Activated naive CD4-positive, alpha-beta T cell treated with anti-CD3 and anti-CD28 coated beads, Interleukin-2, amount 50 U/mL, for 72 hours (primary cell): ENCODE results near the gene SRSF10. TPM values are rescaled to one million over a fixed set of nuclear protein-coding genes. Genes with fewer than 3 reads are reported as not detected.
A peak's percentile ranks its signal among the peaks of the same experiment; 100 is the strongest.
"Not testable (repeated sequence)": the region's sequence is repeated elsewhere in the genome, so short reads cannot be mapped to it uniquely, and the experiment has no call there.

Source experiments
- ATAC-seq, 2 donors: fragments of 150-1000 bp; cut with Tn5 transposase; 2 replicates each; pipeline ENCODE4 v1.10.0; 2021; ENCODE audit warnings: mild to moderate bottlenecking in 2 of 2, moderate library complexity in 2 of 2
- DNase-seq, 2 donors: peaks; one replicate each; pipeline ENCODE4 v3.0.0; 2021 to 2022; ENCODE audit warnings: low spot score in 2 of 2
- H3K27ac Mint-ChIP-seq, 2 donors: one replicate each; pipeline ENCODE4 v1.8.0; 2022; ENCODE audit warnings: mild to moderate bottlenecking in 2 of 2, mixed read lengths in 2 of 2
- H3K36me3 Mint-ChIP-seq, 2 donors: one replicate each; pipeline ENCODE4 v1.8.0; 2022; ENCODE audit warnings: mixed read lengths in 2 of 2
- H3K9me3 Mint-ChIP-seq, 2 donors: one replicate each; pipeline ENCODE4 v1.8.0; 2022; ENCODE audit warnings: mixed read lengths in 2 of 2
- total RNA-seq, 2 donors: library from RNA; stranded (reverse); gene quantifications; one replicate each; pipeline ENCODE4 v1.2.3, GENCODE V29; 2022

Gene SRSF10
- total RNA-seq, 2 donors from 2014 or later = 202 to 226 TPM

DNA sequence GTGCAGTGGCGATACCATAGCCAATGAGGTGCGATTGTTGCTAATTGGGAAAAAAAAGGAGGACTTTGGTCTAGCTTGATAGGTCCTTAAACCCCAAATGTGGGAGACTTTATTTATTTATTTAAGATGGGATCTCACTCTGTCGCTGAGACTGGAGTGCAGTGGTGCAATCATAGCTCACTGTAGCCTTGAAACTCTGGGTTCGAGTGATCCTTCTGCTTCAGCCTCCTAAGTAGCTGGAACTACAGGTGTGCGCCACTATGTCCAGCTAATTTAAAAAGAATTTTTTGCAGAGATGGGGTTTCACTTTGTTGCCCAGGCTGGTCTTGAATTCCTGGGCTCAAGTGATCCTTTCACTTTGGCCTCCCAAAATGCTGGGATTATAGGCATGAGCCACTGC is 24.0 kb upstream of the SRSF10 start:
- Mint-ChIP-seq H3K27ac (no peak overlapping the region), H3K9me3 (no peaks in the 10 kb centered on the region), H3K36me3 (no peaks in the 10 kb centered on the region)
- ATAC-seq = no peak
- DNase-seq = no peak

GRCh38 chr1:24003331-24003972 is 23.3 kb upstream of the SRSF10 start:
- Mint-ChIP-seq H3K27ac (no peak overlapping the region), H3K9me3 (no peaks in the 10 kb centered on the region), H3K36me3 (no peaks in the 10 kb centered on the region)
- DNase-seq (no peak), ATAC-seq (no peak)

DNA sequence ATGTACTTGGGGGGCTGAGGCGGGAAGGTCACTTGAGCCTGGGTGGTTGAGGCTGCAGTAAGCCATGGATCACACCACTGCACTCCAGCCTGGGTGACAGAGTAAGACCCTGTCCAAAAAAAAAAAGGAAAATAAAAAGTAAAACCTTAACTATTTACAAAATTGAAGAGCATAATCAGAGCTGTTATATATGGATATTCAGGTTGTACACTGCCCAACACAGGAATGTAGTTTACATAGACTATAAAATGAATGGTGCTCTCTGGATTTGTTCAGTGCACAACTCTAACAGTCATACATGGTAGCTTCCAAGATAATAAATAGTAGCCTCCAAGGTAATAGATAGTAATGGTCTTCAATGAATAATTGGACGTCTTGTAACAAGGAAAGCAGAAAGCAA is 22.6 kb upstream of the SRSF10 start:
- DNase-seq = no peak
- no peaks in the 10 kb centered on the region for H3K36me3 Mint-ChIP-seq
- no peak for ATAC-seq
- no peaks in the 10 kb centered on the region for H3K9me3 Mint-ChIP-seq
- no peak overlapping the region for H3K27ac Mint-ChIP-seq

GRCh38 chr1:23999156-23999671 is 19.1 kb upstream of the SRSF10 start:
- no peaks in the 10 kb centered on the region for H3K36me3 Mint-ChIP-seq
- ATAC-seq (peak in 1 of 2 donors; percentile 26), DNase-seq (no peak)
- H3K9me3 Mint-ChIP-seq = no peaks in the 10 kb centered on the region
- H3K27ac Mint-ChIP-seq = peak overlapping the region in 1 of 2 donors; percentile 60

DNA sequence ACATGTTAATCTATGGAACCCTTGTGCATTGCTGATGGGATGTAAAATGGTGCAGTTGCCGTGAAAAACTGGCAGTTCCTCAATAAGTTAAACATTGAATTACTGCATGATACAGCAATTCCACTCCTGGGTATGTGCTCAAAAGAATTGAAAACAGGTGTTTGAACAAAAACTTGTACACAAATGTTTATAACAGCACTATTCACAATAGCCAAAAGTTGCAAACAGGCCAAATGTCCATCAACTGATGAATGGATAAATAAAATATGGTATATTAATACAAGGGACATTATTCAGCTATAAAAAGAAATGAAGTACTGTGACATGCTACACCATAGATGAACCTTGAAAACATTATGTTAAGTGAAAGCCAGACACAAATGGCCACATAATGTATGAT is 17.7 kb upstream of the SRSF10 start:
- no peak for ATAC-seq
- Mint-ChIP-seq H3K27ac (no peak overlapping the region), H3K9me3 (no peaks in the 10 kb centered on the region), H3K36me3 (no peaks in the 10 kb centered on the region)
- DNase-seq = no peak

GRCh38 chr1:23996700-23997229 is 16.6 kb upstream of the SRSF10 start:
- H3K9me3 Mint-ChIP-seq = no peaks in the 10 kb centered on the region
- no peak for ATAC-seq
- no peaks in the 10 kb centered on the region for H3K36me3 Mint-ChIP-seq
- no peak overlapping the region for H3K27ac Mint-ChIP-seq
- no peak for DNase-seq

- H3K27ac Mint-ChIP-seq = no peak overlapping the region
- H3K9me3 Mint-ChIP-seq = no peaks in the 10 kb centered on the region
- H3K36me3 Mint-ChIP-seq = no peaks in the 10 kb centered on the region
- DNase-seq = no peak
- no peak for ATAC-seq
These were observed 15.3 kb upstream of the SRSF10 start for GRCh38 chr1:23995431-23995837.

DNA sequence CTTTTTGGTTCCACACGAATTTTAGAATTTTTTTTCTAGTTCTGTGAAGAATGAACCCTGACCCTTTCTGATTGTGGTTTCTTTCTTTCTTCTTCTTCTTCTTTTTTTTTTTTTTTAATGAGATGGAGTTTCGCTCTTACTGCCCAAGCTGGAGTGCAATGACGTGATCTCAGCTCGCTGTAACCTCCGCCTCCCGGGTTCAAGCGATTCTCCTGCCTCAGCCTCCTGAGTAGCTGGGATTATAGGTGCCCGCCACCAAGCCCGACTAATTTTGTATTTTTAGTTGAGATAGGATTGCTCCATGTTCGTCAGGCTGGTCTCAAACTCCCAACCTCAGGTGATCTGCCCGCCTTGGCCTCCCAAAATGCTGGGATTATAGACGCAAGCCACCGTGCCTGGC is 11.9 kb upstream of the SRSF10 start:
- H3K9me3 Mint-ChIP-seq, DNase-seq, H3K36me3 Mint-ChIP-seq, H3K27ac Mint-ChIP-seq, ATAC-seq: not testable (repeated sequence)

DNA sequence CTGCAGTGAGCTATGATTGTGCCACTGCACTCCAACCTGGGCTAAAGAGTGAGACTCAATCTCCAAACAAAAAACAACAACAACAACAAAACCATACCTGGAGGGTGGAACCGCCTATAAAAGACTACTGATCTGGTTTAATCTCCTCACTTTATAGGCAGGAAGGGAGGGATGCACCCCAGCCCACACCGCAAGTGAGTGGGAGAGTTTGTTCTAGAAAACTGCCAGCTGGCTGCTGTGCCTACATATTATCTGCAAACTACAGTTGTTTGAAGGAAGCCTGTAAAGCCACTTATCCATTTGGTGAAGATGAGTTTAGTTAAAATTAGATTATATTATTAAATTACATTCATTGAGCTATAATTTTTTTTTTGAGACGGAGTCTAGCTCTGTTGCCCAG is 9.1 kb upstream of the SRSF10 start:
- Mint-ChIP-seq H3K27ac (no peak overlapping the region), H3K9me3 (no peaks in the 10 kb centered on the region), H3K36me3 (no peaks in the 10 kb centered on the region)
- ATAC-seq = no peak
- DNase-seq = no peak

DNA sequence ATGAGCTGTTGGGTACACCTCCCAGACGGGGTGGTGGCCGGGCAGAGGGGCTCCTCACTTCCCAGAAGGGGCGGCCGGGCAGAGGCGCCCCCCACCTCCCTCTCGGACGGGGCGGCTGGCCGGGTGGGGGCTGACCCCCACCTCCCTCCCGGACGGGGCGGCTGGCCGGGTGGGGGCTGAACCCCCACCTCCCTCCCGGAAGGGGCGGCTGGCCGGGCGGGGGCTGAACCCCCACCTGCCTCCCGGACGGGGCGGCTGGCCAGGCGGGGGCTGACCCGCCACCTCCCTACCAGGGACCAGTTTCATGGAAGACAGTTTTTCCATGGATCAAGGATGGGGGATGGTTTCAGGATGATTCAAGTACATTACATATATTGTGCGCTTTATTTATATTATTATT is 6.9 kb upstream of the SRSF10 start:
- not testable (repeated sequence) for H3K9me3 Mint-ChIP-seq, ATAC-seq, H3K27ac Mint-ChIP-seq, H3K36me3 Mint-ChIP-seq, DNase-seq

- peak overlapping the region in 1 of 2 donors; percentile 49 for H3K27ac Mint-ChIP-seq
- H3K9me3 Mint-ChIP-seq = no peaks in the 10 kb centered on the region
- DNase-seq (no peak), ATAC-seq (no peak)
- peaks cover 3 to 7% of the 10 kb centered on the region in 2 donors for H3K36me3 Mint-ChIP-seq
These were observed 4.5 kb upstream of the SRSF10 start for GRCh38 chr1:23984417-23985186.

DNA sequence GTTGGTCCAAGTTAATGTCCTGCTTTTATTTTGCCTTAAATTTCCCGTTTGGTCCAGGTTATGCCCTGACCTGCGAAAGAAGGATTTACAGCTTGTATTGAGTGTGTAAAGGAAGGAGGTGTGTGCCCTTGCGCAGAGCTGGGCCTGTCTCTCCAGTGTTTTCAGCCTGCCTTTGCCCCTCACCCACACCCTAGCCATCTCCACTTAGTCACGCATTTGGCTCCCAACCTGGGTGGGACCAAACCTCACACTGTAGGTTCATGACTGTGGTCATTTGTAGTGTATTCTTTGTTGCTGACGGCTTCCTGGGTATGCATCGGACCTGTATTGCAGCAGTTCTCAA is 572 bp upstream of the SRSF10 start:
- DNase-seq (peak; percentile 57 to 69), ATAC-seq (peak; percentile 66 to 76)
- Mint-ChIP-seq H3K27ac (peak overlapping the region; percentile 97 to 98), H3K36me3 (peaks cover 30 to 40% of the 10 kb centered on the region in 2 donors), H3K9me3 (no peaks in the 10 kb centered on the region)

DNA sequence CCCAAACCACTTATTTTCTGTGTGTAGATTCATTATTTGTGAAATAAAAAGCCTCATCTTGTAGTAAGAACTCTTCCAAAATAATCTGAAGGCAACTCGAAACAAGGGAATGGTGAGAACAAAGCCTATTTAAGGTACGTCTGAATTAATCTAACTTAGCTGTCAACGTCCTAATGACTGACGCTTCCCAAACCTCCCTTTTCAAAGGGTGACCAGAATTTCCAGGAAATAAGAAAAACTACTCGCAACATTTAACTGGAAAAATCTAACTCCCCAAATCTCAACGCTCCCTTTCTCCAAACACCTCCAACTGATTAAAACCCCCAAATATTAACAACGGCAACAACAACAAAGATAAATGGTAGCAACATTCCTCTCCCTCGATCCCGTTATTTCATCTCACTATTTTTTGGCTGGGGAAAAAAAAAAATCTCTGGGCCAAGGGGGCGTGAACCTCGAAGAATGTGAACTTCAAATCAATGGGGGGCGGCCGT is 693 bp downstream of the SRSF10 start:
- ATAC-seq (no peak), DNase-seq (no peak)
- Mint-ChIP-seq H3K36me3 (peaks cover 37 to 48% of the 10 kb centered on the region in 2 donors), H3K9me3 (no peaks in the 10 kb centered on the region), H3K27ac (peak overlapping the region; percentile 97 to 98)

DNA sequence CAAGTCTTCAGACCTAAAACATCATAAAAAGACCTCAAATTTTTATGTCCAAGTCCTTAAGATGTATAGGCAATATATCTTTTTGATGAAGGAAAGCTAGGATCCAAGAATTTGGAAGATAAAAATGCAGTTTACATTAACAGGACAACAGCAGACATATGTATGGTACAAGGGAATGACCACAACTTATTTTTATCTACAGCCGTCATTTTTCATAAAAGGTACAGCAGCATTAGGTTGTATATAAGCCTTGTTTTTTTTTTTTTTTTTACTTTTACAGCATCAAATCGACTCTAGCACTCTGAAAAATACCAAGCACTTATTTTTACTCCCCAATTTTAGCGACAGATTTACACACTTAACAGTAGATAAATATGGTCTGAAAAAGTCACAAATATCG is 1.3 kb downstream of the SRSF10 start:
- Mint-ChIP-seq H3K36me3 (peaks cover 43 to 55% of the 10 kb centered on the region in 2 donors), H3K27ac (peak overlapping the region; percentile 97 to 98), H3K9me3 (no peaks in the 10 kb centered on the region)
- DNase-seq = no peak
- no peak for ATAC-seq

GRCh38 chr1:23977854-23978191 is 2.3 kb downstream of the SRSF10 start:
- no peak for DNase-seq
- peaks cover 43 to 63% of the 10 kb centered on the region in 2 donors for H3K36me3 Mint-ChIP-seq
- ATAC-seq = no peak
- peak overlapping the region; percentile 97 to 98 for H3K27ac Mint-ChIP-seq
- no peaks in the 10 kb centered on the region for H3K9me3 Mint-ChIP-seq

DNA sequence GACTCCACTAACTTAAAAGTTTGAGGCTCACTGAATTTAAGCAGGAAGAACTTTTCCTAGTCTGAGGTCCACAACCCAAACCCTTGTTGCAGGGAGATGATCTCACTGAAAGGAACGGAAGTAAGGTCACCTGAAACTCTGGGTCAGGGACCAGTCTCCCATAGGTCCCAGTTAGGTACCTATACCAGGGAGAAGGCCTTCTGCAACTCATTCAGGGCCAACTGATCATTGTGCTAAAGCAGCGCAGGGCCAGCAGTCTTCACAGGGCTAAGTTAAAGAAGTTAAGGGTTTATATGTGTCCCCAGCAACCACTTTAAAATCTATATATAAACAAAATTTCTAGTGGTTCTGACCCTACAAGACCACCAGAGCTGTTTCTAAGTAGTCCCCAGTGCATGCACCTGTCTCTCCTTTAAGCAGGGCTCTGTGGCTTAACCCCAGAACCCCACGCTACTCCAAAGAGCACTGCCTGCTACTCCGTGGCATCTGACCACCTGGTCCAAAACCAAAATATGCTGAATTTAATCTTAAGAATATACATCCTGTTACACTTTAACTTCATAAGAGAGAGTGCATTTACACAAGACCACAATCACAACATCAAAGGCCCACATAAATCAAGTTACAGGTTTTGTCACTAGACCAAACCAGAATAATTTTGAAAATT is 2.8 kb downstream of the SRSF10 start:
- Mint-ChIP-seq H3K36me3 (peaks cover 43 to 66% of the 10 kb centered on the region in 2 donors), H3K9me3 (no peaks in the 10 kb centered on the region), H3K27ac (peak overlapping the region; percentile 97 to 98)
- no peak for ATAC-seq
- no peak for DNase-seq

DNA sequence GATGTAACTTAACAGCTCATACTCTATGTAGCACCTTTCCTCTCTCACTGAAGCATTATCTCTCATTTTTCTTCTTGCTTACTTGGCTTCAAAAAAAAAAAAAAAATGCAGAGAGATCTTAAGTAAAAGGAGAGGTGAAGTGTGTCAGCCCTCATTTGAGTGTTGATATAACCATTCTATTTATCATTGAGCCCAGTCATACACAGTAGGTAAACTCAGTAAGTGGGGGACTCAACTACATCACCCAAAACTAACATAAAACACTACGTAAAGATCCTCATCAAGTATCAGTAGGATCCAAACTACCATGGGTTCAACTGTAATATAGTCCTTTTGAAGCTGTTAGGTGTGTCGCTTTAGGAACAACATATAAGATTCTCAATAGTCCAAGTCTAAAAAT is 12.3 kb downstream of the SRSF10 start:
- no peak for ATAC-seq
- H3K36me3 Mint-ChIP-seq = peaks cover 5 to 40% of the 10 kb centered on the region in 2 donors
- no peak overlapping the region for H3K27ac Mint-ChIP-seq

More for the DNA sequence above, 12.3 kb downstream of the SRSF10 start:
- no peak for DNase-seq
- no peaks in the 10 kb centered on the region for H3K9me3 Mint-ChIP-seq
